Stimulated activated CD4-positive, alpha-beta T cell treated with anti-CD3 and anti-CD28 coated beads, TNF-alpha, amount 100 ng/mL, for 1 hour (primary cell): ENCODE measurements around the gene PPT2.
"Not testable (repeated sequence)": the region's sequence is repeated elsewhere in the genome, so short reads cannot be mapped to it uniquely, and the experiment has no call there.

ENCODE experiments used
- DNase-seq, 3 donors: peaks; one replicate each; pipeline ENCODE4 v3.0.0-alpha.2; 2020; ENCODE audit warnings: low read depth in 3 of 3, low spot score in 1 of 3

The PPT2 gene

DNA sequence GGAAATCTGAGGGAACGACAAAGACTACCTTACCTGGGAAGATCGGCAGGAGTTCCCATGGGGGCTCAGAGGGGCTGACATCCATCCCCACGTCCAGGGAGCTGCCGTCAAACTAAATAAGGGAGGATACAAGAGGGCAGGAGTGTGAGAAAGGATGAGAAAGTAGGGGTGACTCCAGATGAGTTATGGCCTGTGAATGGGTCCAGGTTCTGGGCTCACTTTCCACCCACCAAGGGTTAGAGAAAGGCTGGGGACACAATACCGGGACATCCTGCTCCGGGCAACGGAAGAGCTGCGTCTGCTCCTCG, 26.6 kb upstream of the PPT2 start:
- DNase-seq = no peak

GRCh38 chr6:32127717-32128592, 26.0 kb upstream of the PPT2 start, which contains the start of gene ATF6B:
TSS of gene ATF6B (minus strand) at chr6:32128246. CDS start at chr6:32128207, 39 bp downstream.
- peak; percentile 81 to 97 (median 91) for DNase-seq

DNA sequence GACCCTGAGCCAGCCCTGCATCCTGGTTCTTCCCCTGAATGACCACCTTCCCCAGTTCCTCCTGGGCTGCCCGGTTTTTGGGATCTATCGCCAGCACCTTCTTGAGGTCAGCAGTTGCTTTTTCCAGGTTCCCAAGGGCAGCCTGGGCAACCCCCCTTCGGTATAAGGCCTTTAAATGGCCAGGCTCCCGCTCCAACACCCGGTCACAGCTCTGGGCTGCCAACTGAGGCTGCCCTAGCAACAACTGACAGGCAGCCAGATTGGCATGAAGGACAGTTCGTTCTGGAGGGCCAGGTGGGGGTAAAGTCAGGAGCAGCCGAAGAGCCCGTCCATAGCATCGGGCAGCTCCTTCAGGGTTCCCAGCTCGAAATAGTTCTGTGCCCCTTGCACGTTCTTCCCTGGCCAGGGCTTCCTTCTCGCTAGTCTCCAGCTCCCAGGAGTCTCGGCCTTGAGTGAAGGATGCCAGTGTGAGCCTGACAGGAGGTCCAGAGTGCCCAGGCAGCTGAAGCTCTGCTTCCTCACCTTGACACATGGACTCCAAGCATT, 25.1 kb upstream of the PPT2 start:
- DNase-seq = no peak

GRCh38 chr6:32129297-32130088, 24.4 kb upstream of the PPT2 start:
- no peak for DNase-seq

- DNase-seq = no peak
These were observed 22.4 kb upstream of the PPT2 start for GRCh38 chr6:32131439-32131948.

GRCh38 chr6:32132110-32132509, 21.8 kb upstream of the PPT2 start:
- no peak for DNase-seq

DNA sequence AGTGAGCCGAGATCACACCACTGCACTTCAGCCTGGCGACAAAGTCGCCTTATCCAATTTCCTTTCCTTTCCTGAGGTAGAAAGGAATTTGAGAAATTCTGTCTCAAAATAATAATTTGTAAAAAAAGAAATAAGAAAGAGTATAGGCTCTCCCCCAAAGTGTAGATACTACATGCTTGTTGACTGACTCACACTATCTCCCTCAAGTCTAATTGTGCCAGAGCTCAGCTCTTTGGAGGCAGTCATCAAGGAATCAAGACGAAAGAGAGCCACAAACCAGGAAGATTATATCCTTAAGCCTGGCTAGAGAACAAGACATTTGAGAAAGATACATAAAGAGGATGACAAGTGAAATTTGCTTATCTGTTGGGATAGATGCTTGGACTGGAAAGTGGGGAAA, 20.2 kb upstream of the PPT2 start:
- DNase-seq = no peak

GRCh38 chr6:32137454-32137853, 16.5 kb upstream of the PPT2 start:
- no peak for DNase-seq

GRCh38 chr6:32139590-32139989, 14.4 kb upstream of the PPT2 start:
- DNase-seq = no peak

DNA sequence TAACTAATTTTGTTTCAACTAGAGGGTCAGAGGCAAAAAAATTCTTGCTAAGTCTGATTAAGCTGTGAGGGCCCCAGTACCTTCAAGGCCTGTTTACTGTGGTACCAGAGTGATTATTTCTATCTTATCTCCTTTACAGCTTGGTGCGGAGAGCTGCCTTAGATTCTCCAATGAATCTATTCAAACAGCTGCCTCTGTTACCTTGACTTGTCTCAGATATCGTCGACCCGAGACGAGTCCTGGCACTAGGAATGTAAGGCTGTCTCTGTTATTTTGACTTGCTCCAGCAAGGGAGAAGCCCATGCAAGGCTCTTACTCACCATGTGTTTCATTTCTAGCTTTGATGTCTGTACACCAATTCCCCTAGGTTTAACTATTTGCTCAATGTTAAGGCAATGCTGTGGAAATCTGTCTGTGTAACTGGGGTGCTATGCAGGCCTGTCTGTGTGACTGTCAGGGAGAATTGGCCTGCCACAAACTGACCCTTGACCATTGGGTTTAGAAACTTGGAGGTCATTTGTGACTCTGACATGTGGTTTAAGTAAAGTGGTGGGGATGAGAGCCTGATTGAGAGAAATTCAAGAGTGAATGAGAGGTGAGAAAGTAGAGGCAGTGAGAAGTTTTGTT, 13.4 kb upstream of the PPT2 start:
- no peak for DNase-seq

DNA sequence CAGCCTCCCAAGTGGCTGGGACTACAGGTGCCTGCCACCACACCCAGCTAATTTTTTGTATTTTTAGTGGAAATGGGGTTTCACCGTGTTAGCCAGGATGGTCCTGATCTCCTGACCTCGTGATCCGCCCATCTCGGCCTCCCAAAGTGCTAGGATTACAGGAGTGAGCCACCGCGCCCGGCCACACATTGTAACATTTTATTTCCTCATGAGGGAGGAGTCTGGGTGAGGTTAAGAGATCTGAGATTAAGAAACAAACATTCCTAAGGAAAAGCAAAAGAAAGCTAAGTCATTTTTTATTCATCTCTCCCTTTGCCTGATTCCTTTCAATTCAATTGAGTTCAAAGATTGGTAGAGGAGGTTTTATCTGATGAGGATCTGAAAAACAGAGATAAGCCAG, 9.7 kb upstream of the PPT2 start:
- not testable (repeated sequence) for DNase-seq

- DNase-seq = no peak
These were observed 7.7 kb upstream of the PPT2 start for GRCh38 chr6:32146287-32146686.

DNA sequence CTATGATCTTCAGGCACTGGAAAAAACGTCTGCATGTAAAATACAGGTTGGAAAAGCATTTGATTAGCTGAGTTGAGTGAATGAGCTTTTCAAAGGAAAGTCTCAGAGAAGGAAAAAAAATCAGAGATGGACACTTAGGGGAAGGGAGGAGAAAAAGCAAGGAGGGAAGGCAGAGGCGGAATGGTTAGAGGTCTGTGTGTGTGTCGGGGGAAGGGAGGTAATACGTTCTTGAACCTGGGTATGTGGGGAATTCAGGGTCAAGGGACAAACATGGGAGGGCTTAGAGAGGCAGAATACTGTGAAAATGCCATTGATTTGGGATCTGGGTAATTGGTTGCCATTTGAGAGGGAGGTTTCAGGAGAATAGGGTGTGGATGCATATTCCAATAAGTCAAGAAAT, 7.3 kb upstream of the PPT2 start:
- no peak for DNase-seq

GRCh38 chr6:32147401-32148132, 6.4 kb upstream of the PPT2 start:
- no peak for DNase-seq

GRCh38 chr6:32148289-32149091, 5.5 kb upstream of the PPT2 start:
- DNase-seq = peak; percentile 16 to 64 (median 36)

GRCh38 chr6:32149092-32149755, 4.7 kb upstream of the PPT2 start:
- no peak for DNase-seq

DNA sequence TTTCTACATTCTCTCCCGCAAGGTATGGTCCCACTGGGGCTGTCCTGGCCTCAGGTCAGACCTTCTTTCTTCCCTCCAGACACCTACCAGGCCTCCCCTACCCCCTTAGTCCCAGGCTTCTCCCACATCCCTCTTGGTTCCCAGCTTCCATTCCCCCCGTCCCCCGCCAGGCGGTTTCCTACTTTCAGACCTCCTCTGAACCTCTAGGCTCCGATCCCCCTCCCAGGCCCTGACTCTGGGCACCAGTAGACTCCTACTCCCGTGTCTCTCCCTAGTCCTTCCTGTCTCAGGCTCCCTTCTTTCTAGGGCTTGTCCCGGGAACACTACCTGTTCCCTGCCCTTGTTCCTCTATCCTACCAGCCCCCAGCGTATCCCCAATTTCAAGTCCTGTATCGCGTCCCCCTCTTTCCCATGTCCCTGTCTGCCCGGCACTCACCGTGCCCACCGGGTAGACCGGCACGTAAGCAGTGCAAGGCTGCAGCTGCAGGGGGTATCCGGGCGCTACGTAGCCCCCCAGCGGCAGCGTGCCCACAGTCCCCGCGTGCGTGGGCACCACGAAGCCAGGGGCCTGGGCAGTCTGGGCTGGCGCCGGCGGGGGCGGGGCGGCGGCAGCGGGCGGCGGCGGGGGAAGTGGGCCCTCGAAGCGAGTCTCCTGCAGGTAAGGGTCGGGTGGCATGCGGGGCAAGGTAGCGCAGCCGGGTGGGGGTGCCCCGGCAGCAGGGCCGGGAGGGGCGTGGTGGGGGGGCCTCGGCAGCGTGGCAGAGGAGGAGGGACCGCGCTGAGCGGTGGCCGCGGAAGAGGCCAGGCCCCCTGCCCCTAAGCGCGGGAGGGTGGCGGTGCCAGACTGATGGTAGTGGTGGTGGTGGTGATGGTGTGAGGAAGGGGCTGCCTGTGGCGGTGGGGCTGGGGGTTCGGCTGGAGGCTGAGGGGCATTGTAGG, 3.7 kb upstream of the PPT2 start:
- DNase-seq = no peak

GRCh38 chr6:32151181-32151862, 2.6 kb upstream of the PPT2 start:
- DNase-seq = no peak
